ENCODE measurements around the gene FNDC3B.
"Not testable (repeated sequence)": the region's sequence is repeated elsewhere in the genome, so short reads cannot be mapped to it uniquely, and the experiment has no call there.

FNDC3B gene

GRCh38 chr3:172241405-172241804, 202.0 kb downstream of the FNDC3B start:
- Histone ChIP-seq H3K4me3 (no peak overlapping the region), H3K27ac (no peak overlapping the region)
- TF ChIP-seq CTCF (IDR thresholded peaks at IDR 0.05): no peak
- DNase-seq (ENCODE audit: low spot score): no peak

- DNase-seq (ENCODE audit: low spot score); H3K27ac ChIP-seq; H3K4me3 ChIP-seq: not testable (repeated sequence)
Observed at GRCh38 chr3:172242471-172242870, 203.1 kb downstream of the FNDC3B start.

GRCh38 chr3:172243376-172243775, 204.0 kb downstream of the FNDC3B start:
- H3K4me3 ChIP-seq; DNase-seq (ENCODE audit: low spot score); H3K27ac ChIP-seq: not testable (repeated sequence)

GRCh38 chr3:172244011-172244410, 204.6 kb downstream of the FNDC3B start:
- Histone ChIP-seq H3K4me3 (no peak overlapping the region), H3K27ac (no peak overlapping the region)
- no peak for DNase-seq (ENCODE audit: low spot score)
- no peak for TF ChIP-seq CTCF (IDR thresholded peaks at IDR 0.05)

- Histone ChIP-seq H3K27ac (no peak overlapping the region), H3K4me3 (no peak overlapping the region)
- no peak for TF ChIP-seq CTCF (IDR thresholded peaks at IDR 0.05)
- DNase-seq (ENCODE audit: low spot score): no peak
Observed at GRCh38 chr3:172245241-172245640, 205.9 kb downstream of the FNDC3B start.

GRCh38 chr3:172246107-172246844, 206.9 kb downstream of the FNDC3B start:
- Histone ChIP-seq H3K4me3 (no peak overlapping the region), H3K27ac (no peak overlapping the region)
- no peak for TF ChIP-seq CTCF (IDR thresholded peaks at IDR 0.05)
- no peak for DNase-seq (ENCODE audit: low spot score)

GRCh38 chr3:172247525-172248274, 208.3 kb downstream of the FNDC3B start:
- Histone ChIP-seq H3K27ac (no peak overlapping the region), H3K4me3 (no peak overlapping the region)
- DNase-seq (ENCODE audit: low spot score): no peak
- no peak for TF ChIP-seq CTCF (IDR thresholded peaks at IDR 0.05)

- no peak overlapping the region for H3K27ac ChIP-seq
- no peak for TF ChIP-seq CTCF (IDR thresholded peaks at IDR 0.05)
- DNase-seq (ENCODE audit: low spot score): no peak
- no peak overlapping the region for H3K4me3 ChIP-seq
Observed at GRCh38 chr3:172249039-172249438, 209.7 kb downstream of the FNDC3B start.

Data from coronary artery (tissue), 2 donors.